Measurements from ENCODE around the gene ZNF32. TPM values are rescaled to one million over a fixed set of nuclear protein-coding genes. Genes with fewer than 3 reads are reported as not detected.

Gene ZNF32
- total and polyA plus RNA-seq, 2 of the 4 experiments (the other 2 are of a cell fraction): 30.1 to 31.2 TPM

DNA sequence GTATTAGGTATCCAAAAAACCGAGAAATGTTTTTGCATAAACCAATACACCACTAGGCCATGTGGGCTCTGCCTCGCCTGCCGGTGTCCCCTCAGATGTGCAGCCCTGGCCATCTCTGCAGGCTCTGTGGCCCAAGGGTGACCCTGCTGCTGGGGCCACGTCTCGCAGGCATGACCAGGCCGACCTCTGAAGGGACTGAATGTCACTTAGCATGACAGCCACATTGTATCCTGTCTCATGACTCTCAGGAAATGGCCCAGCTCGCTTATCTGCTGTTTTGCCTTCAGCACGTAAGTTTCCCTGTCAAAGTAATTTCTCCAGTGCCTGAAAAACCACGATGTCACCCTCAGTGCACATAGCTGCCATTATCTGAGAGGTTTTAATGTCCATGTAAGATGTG is 49.5 kb upstream of the ZNF32 start:
- H3K9me1 ChIP-seq (ENCODE audit: insufficient read depth, low read length): peaks cover 6% of the 10 kb centered on the region; the same call in 1 of the 2 replicates
- H4K20me1 ChIP-seq (ENCODE audit: insufficient read depth, low read length): no peaks in the 10 kb centered on the region
- ATAC-seq (ENCODE audit: low read depth) (no peak), DNase-seq (no peak)
- H3K79me1 ChIP-seq (ENCODE audit: low read depth in 1 of 2, low read length in 2 of 2): no peaks in the 10 kb centered on the region
- no peak overlapping the region for H2AK9ac ChIP-seq (replicated peaks; ENCODE audit: low read depth, low read length, poor library complexity)
- no peak overlapping the region for H3K4me2 ChIP-seq (ENCODE audit: low read depth, low read length)
- H4K8ac ChIP-seq (ENCODE audit: low read depth in 2 of 2, low read length in 2 of 2): no peak overlapping the region
- no peaks in the 10 kb centered on the region for H3K36me3 ChIP-seq (ENCODE audit: control insufficient read depth, insufficient read depth, low read length)
- no peak overlapping the region for H2AFZ ChIP-seq (replicated peaks; ENCODE audit: low read length, poor library complexity)
- no peak overlapping the region for H4K5ac ChIP-seq (ENCODE audit: low read depth, low read length)
- no peak overlapping the region for H3K27ac ChIP-seq (ENCODE audit: insufficient read depth, low read length)
- no peak overlapping the region for H3K14ac ChIP-seq (replicated peaks; ENCODE audit: low read depth, low read length)
- H2AK5ac ChIP-seq (ENCODE audit: low read depth, low read length): no peak overlapping the region
- no peak overlapping the region for H3K23ac ChIP-seq (ENCODE audit: low read depth, low read length)
- H3K27me3 ChIP-seq (ENCODE audit: control insufficient read depth, insufficient read depth, low read length): no peaks in the 10 kb centered on the region
- ChIA-PET POLR2A (ENCODE audit: unreplicated experiment) (no interaction called here), CTCF (no interaction called here)
- no peaks in the 10 kb centered on the region for H3K9me3 ChIP-seq (ENCODE audit: control insufficient read depth, insufficient read depth, low read length)
- H3K4me3 ChIP-seq (ENCODE audit: insufficient read depth, low read depth, low read length): no peak overlapping the region
- H3K4ac ChIP-seq (ENCODE audit: low read depth, low read length): no peak overlapping the region
- no peak overlapping the region for H3K56ac ChIP-seq (ENCODE audit: extremely low read depth, insufficient read depth, low read length)
- H2BK5ac ChIP-seq (ENCODE audit: low read depth, low read length, poor library complexity, severe bottlenecking): no peak overlapping the region
- in situ Hi-C loops (cut with MboI; ENCODE audit: low sequenced_read_pairs) (no loop called here), dilution Hi-C loops (cut with HindIII; ENCODE audit: low sequenced_read_pairs, unreplicated experiment) (no loop called here), intact Hi-C loops (cut with micrococcal nuclease) (loop anchor here (10.0 kb wide), 2 partner anchors 207 to 487 kb away; no protein-coding TSS in a partner anchor)
- H3K9ac ChIP-seq (ENCODE audit: low read depth, low read length): no peak overlapping the region
- H2BK15ac ChIP-seq (ENCODE audit: low read depth, low read length): no peak overlapping the region
- TF ChIP-seq, protein P1, sequence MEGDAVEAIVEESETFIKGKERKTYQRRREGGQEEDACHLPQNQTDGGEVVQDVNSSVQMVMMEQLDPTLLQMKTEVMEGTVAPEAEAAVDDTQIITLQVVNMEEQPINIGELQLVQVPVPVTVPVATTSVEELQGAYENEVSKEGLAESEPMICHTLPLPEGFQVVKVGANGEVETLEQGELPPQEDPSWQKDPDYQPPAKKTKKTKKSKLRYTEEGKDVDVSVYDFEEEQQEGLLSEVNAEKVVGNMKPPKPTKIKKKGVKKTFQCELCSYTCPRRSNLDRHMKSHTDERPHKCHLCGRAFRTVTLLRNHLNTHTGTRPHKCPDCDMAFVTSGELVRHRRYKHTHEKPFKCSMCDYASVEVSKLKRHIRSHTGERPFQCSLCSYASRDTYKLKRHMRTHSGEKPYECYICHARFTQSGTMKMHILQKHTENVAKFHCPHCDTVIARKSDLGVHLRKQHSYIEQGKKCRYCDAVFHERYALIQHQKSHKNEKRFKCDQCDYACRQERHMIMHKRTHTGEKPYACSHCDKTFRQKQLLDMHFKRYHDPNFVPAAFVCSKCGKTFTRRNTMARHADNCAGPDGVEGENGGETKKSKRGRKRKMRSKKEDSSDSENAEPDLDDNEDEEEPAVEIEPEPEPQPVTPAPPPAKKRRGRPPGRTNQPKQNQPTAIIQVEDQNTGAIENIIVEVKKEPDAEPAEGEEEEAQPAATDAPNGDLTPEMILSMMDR (conservative IDR thresholded peaks at IDR 0.05; ENCODE audit: low read depth, low read length): no peak
- TF ChIP-seq RAD21 (IDR thresholded peaks at IDR 0.05; ENCODE audit: low read length) (no peak), SMC3 (IDR thresholded peaks at IDR 0.05; ENCODE audit: low read depth, low read length) (no peak), POLR2A (IDR thresholded peaks at IDR 0.05; ENCODE audit: low read depth, low read length) (no peak), RCOR1 (IDR thresholded peaks at IDR 0.05; ENCODE audit: insufficient replicate concordance, low read length) (no peak), NFE2L2 (IDR thresholded peaks at IDR 0.05; ENCODE audit: low read depth, low read length) (no peak), CEBPB (IDR thresholded peaks at IDR 0.05; ENCODE audit: low read depth, low read length) (no peak), RFX5 (IDR thresholded peaks at IDR 0.05; ENCODE audit: low read depth, low read length) (no peak), FOS (IDR thresholded peaks at IDR 0.05; ENCODE audit: low read depth, low read length) (no peak), CHD1 (IDR thresholded peaks at IDR 0.05; ENCODE audit: low read depth, low read length) (no peak)
- TF ChIP-seq, protein P2, sequence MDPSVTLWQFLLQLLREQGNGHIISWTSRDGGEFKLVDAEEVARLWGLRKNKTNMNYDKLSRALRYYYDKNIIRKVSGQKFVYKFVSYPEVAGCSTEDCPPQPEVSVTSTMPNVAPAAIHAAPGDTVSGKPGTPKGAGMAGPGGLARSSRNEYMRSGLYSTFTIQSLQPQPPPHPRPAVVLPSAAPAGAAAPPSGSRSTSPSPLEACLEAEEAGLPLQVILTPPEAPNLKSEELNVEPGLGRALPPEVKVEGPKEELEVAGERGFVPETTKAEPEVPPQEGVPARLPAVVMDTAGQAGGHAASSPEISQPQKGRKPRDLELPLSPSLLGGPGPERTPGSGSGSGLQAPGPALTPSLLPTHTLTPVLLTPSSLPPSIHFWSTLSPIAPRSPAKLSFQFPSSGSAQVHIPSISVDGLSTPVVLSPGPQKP (IDR thresholded peaks at IDR 0.05; ENCODE audit: borderline replicate concordance, low read depth, low read length): no peak
- peaks cover 3% of the 10 kb centered on the region; the same call in 1 of the 2 replicates for H3K4me1 ChIP-seq (ENCODE audit: control insufficient read depth, insufficient read depth, low read length)
- BruUV-seq (replicated peaks): no TSS peak
- no peak overlapping the region for H2BK20ac ChIP-seq (ENCODE audit: low read depth, low read length)
- WGBS, 2 experiments (ENCODE audit: extremely low coverage in 2 of 2, insufficient read length in 1 of 2): 80% methylated on average over 5 of the region's 9 CpGs; no CpG with 5 or more reads in 1 of the 2 experiments
- no peak overlapping the region for H3K18ac ChIP-seq (ENCODE audit: low read depth, low read length)
- no peak overlapping the region for H2BK120ac ChIP-seq (ENCODE audit: low read depth, low read length)
- H4K91ac ChIP-seq (ENCODE audit: insufficient read depth, low read depth, low read length): no peak overlapping the region
